GM21360 (cell line): Measurements from ENCODE around the gene EID2.

ENCODE experiments used
- ATAC-seq: cut with Tn5 transposase; IDR thresholded peaks from one replicate; pipeline ENCODE4 v1.9.1; 2021; ENCODE audit warnings: mild to moderate bottlenecking, moderate library complexity; ENCODE audit not compliant: unreplicated experiment

The EID2 gene

GRCh38 chr19:39506598-39506943, 33.4 kb downstream of the EID2 start:
- ATAC-seq: no peak

- ATAC-seq: no peak
These were observed 37.1 kb downstream of the EID2 start for GRCh38 chr19:39502640-39503417.

- ATAC-seq: no peak
These were observed 38.6 kb downstream of the EID2 start for GRCh38 chr19:39501340-39501739.

GRCh38 chr19:39500543-39500942, 39.4 kb downstream of the EID2 start:
- ATAC-seq: no peak

GRCh38 chr19:39499932-39500331, 40.0 kb downstream of the EID2 start:
- no peak for ATAC-seq

- no peak for ATAC-seq
These were observed 40.9 kb downstream of the EID2 start, which contains the start of gene DLL3 for GRCh38 chr19:39498798-39499642. TSS of gene DLL3 (plus strand) at chr19:39498947. CDS start at chr19:39498975, 28 bp downstream.

GRCh38 chr19:39497996-39498797, 41.8 kb downstream of the EID2 start:
- no peak for ATAC-seq

- no peak for ATAC-seq
These were observed 42.3 kb downstream of the EID2 start for GRCh38 chr19:39497701-39497995.

- ATAC-seq: no peak
These were observed 43.9 kb downstream of the EID2 start for GRCh38 chr19:39496063-39496462.

- no peak for ATAC-seq
These were observed 45.3 kb downstream of the EID2 start for GRCh38 chr19:39494661-39495060.

- no peak for ATAC-seq
These were observed 47.2 kb downstream of the EID2 start for GRCh38 chr19:39492788-39493187.

GRCh38 chr19:39492225-39492624, 47.7 kb downstream of the EID2 start:
- no peak for ATAC-seq

- ATAC-seq: no peak
These were observed 50.2 kb downstream of the EID2 start for GRCh38 chr19:39489756-39490155.
